Panc1 (cell line): ENCODE measurements around the gene TTC23L. TPM values are rescaled to one million over a fixed set of nuclear protein-coding genes. Genes with fewer than 3 reads are reported as not detected.

ENCODE experiments used
- ATAC-seq: fragments of 200-7000 bp; cut with Tn5 transposase; 2 replicates; pipeline ENCODE4 v1.9.1; 2020; ENCODE audit warnings: mild to moderate bottlenecking, moderate library complexity
- BruUV-seq: library from RNA; stranded (reverse); fragments of 400-500 nt; replicated peaks from 2 replicates; lab custom pipeline; 2021; lab: Mats Ljungman, UMichigan
- CTCF ChIA-PET: fragments of 300-600 bp; sonication (Branson Sonifier 250); formaldehyde crosslinking; loops from one replicate; lab custom pipeline; 2022; ENCODE audit warnings: antibody characterized with exemption; lab: Charles Lee
- POLR2A ChIA-PET: fragments of 300-600 bp; sonication (Branson Sonifier 250); formaldehyde crosslinking; loops from one replicate; lab custom pipeline; 2022; ENCODE audit warnings: antibody characterized with exemption; lab: Charles Lee
- DNase-seq: peaks from one replicate; pipeline ENCODE4 v3.0.0-alpha.2; 2010; ENCODE audit warnings: low read depth, low spot score
- H3K27ac ChIP-seq: 2 replicates; pipeline ENCODE4 v1.5.1; 2011; ENCODE audit warnings: mild to moderate bottlenecking, low read length, inconsistent platforms
- H3K27me3 ChIP-seq: fragments of 200-500 bp; sonication (Bioruptor generic); 2 replicates; pipeline ENCODE4 v1.6.0; 2014; ENCODE audit warnings: low read length, inconsistent platforms; ENCODE audit not compliant: control insufficient read depth, insufficient read depth
- H3K36me3 ChIP-seq: fragments of 200-500 bp; sonication (Bioruptor generic); 2 replicates; pipeline ENCODE4 v1.5.1; 2014; ENCODE audit warnings: inconsistent platforms, mild to moderate bottlenecking, low read length, moderate library complexity; ENCODE audit not compliant: control insufficient read depth, insufficient read depth
- H3K4me1 ChIP-seq: 2 replicates; pipeline ENCODE4 v1.5.1; 2011; ENCODE audit warnings: inconsistent platforms, mild to moderate bottlenecking, low read length, moderate library complexity; ENCODE audit not compliant: control insufficient read depth, insufficient read depth
- H3K4me3 ChIP-seq, 2 experiments: 2 replicates each; pipeline ENCODE4 v1.5.1; 2011 to 2012; ENCODE audit warnings: low read depth in 2 of 2, low read length in 2 of 2, mild to moderate bottlenecking in 2 of 2, inconsistent platforms in 1 of 2, moderate library complexity in 1 of 2
- H3K9me3 ChIP-seq: fragments of 200-500 bp; sonication (Bioruptor generic); 2 replicates; pipeline ENCODE4 v1.5.1; 2014; ENCODE audit warnings: low read depth, mild to moderate bottlenecking, inconsistent platforms, low read length, moderate library complexity; ENCODE audit not compliant: control insufficient read depth, insufficient read depth
- POLR2AphosphoS5 ChIP-seq: IDR thresholded peaks from 2 replicates; pipeline ENCODE4 v1.6.1; 2012; ENCODE audit warnings: mild to moderate bottlenecking, low read depth, low read length, moderate library complexity
- REST ChIP-seq, 2 experiments: IDR thresholded peaks; 2 replicates each; pipeline ENCODE4 v1.6.1; 2011 to 2012; ENCODE audit warnings: low read depth in 2 of 2, control low read depth in 1 of 2, low read length in 1 of 2, mild to moderate bottlenecking in 1 of 2, moderate library complexity in 1 of 2; ENCODE audit not compliant: insufficient read depth in 1 of 2
- SIN3A ChIP-seq: IDR thresholded peaks from 2 replicates; pipeline ENCODE4 v1.6.1; 2012; ENCODE audit warnings: low read depth, mild to moderate bottlenecking, low read length, moderate library complexity, borderline replicate concordance; ENCODE audit not compliant: insufficient read depth
- TCF7L2 ChIP-seq: IDR thresholded peaks from 2 replicates; pipeline ENCODE4 v1.6.1; 2011; ENCODE audit warnings: mild to moderate bottlenecking, low read depth, low read length, inconsistent platforms
- in situ Hi-C: cut with HindIII; loops from 2 replicates; pipeline ENCODE4 v1.10.0; 2016; ENCODE audit warnings: low sequenced_read_pairs, low pct_unique_long_range_greater_than_20kb
- intact Hi-C: fragments of 100-400 bp; cut with micrococcal nuclease; formaldehyde crosslinking; loops from one replicate; pipeline ENCODE4 v1.10.0; 2022; ENCODE audit not compliant: unreplicated experiment
- total RNA-seq: library from RNA; stranded (reverse); gene quantifications from one replicate; pipeline ENCODE4 v1.2.1, GENCODE V29; 2021; ENCODE audit not compliant: unreplicated experiment
- TF ChIP-seq, protein P1 (sequence below): fragments of 450-650 bp; IDR thresholded peaks from 2 replicates; pipeline ENCODE4 v1.5.1; 2017; ENCODE audit warnings: mild to moderate bottlenecking

TTC23L gene
- total RNA-seq, 1 experiment from 2014 or later = not detected

- H3K4me1 ChIP-seq = peaks cover 37% of the 10 kb centered on the region
- H3K4me3 ChIP-seq = no peak overlapping the region
- POLR2A ChIA-PET = no interaction called here
- no peak for TF ChIP-seq REST (IDR thresholded peaks at IDR 0.05; ENCODE audit: insufficient read depth in 1 of 2, low read depth in 2 of 2, low read length in 1 of 2)
- TF ChIP-seq SIN3A = no peak
- TF ChIP-seq, protein P1, sequence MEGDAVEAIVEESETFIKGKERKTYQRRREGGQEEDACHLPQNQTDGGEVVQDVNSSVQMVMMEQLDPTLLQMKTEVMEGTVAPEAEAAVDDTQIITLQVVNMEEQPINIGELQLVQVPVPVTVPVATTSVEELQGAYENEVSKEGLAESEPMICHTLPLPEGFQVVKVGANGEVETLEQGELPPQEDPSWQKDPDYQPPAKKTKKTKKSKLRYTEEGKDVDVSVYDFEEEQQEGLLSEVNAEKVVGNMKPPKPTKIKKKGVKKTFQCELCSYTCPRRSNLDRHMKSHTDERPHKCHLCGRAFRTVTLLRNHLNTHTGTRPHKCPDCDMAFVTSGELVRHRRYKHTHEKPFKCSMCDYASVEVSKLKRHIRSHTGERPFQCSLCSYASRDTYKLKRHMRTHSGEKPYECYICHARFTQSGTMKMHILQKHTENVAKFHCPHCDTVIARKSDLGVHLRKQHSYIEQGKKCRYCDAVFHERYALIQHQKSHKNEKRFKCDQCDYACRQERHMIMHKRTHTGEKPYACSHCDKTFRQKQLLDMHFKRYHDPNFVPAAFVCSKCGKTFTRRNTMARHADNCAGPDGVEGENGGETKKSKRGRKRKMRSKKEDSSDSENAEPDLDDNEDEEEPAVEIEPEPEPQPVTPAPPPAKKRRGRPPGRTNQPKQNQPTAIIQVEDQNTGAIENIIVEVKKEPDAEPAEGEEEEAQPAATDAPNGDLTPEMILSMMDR = no peak
- no peak for TF ChIP-seq POLR2AphosphoS5
- TF ChIP-seq TCF7L2 = no peak
- in situ Hi-C loops (no loop called here), intact Hi-C loops (no loop called here)
- H3K27ac ChIP-seq = peak overlapping the region; percentile 13; the same call in 1 of the 2 replicates
- CTCF ChIA-PET = no interaction called here
- no TSS peak for BruUV-seq
- no peak for DNase-seq
- no peak for ATAC-seq
- H3K27me3 ChIP-seq = no peaks in the 10 kb centered on the region
- peaks cover 35% of the 10 kb centered on the region for H3K36me3 ChIP-seq
- H3K9me3 ChIP-seq = no peaks in the 10 kb centered on the region
Observed at GRCh38 chr5:34927785-34928184, 88.8 kb downstream of the TTC23L start.

DNA sequence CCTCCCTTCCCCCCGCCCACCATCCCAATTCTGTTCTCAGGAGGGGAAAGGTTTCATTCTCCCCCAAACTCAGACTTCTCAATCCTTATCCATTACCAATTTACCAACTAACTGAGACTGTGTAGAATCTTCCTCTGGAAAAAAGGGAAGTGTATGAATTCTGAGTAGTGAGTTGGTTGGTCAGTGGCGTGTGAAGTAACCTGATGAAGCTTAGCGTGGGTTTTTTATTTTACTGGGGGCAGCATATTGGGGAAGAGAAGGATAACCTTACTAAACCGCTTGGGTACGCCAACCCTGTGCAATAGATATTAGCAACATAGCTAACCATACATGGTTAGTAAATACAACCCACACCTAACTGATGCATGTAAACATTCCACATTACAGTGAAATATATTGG is 89.3 kb downstream of the TTC23L start:
- no peak for DNase-seq
- CTCF ChIA-PET = no interaction called here
- POLR2A ChIA-PET = interaction anchor here (2.5 kb wide), 1 partner anchor 13 kb away, joined by 17 read pairs; the partner anchor contains the start of genes BRIX1 and RAD1
- intact Hi-C loops = no loop called here
- in situ Hi-C loops = no loop called here
- BruUV-seq = no TSS peak
- Histone ChIP-seq H3K4me1 (peaks cover 33% of the 10 kb centered on the region), H3K4me3 (no peak overlapping the region), H3K36me3 (peaks cover 32% of the 10 kb centered on the region), H3K9me3 (no peaks in the 10 kb centered on the region), H3K27ac (peak overlapping the region; percentile 83), H3K27me3 (no peaks in the 10 kb centered on the region)
- no peak for ATAC-seq
- no peak for TF ChIP-seq TCF7L2
- TF ChIP-seq REST (IDR thresholded peaks at IDR 0.05; ENCODE audit: insufficient read depth in 1 of 2, low read depth in 2 of 2, low read length in 1 of 2) = no peak
- TF ChIP-seq, protein P1 = no peak
- no peak for TF ChIP-seq SIN3A
- no peak for TF ChIP-seq POLR2AphosphoS5
